GM12878 (cell line): ENCODE data around the gene DOCK2. TPM values are rescaled to one million over a fixed set of nuclear protein-coding genes. Genes with fewer than 3 reads are reported as not detected.

Experiments
- ATAC-seq: fragments of 200-7000 bp; cut with Tn5 transposase; 3 replicates; pipeline ENCODE4 v1.9.1; 2020; ENCODE audit warnings: mild to moderate bottlenecking, moderate library complexity
- BruUV-seq: library from RNA; stranded (reverse); fragments of 400-500 nt; replicated peaks from 2 replicates; lab custom pipeline; 2021; lab: Mats Ljungman, UMichigan
- CTCF ChIA-PET: fragments of 300-600 bp; sonication (Branson Sonifier 250); formaldehyde crosslinking; extraction: SDS; loops from one replicate; lab custom pipeline; 2021; ENCODE audit warnings: inconsistent platforms; lab: Yijun Ruan, JAX
- POLR2A ChIA-PET: fragments of 350-600 bp; formaldehyde crosslinking; extraction: SDS; loops from one replicate; lab custom pipeline; 2021; ENCODE audit warnings: inconsistent platforms; lab: Charles Lee
- RAD21 ChIA-PET: fragments of 300-600 bp; sonication (Branson Sonifier 250); formaldehyde crosslinking; loops from one replicate; lab custom pipeline; 2023; ENCODE audit warnings: antibody characterized with exemption; ENCODE audit not compliant: unreplicated experiment; lab: Charles Lee
- SMC1A ChIA-PET: fragments of 300-600 bp; sonication (Branson Sonifier 250); formaldehyde crosslinking; loops from one replicate; lab custom pipeline; 2023; ENCODE audit not compliant: unreplicated experiment, uncharacterized antibody; lab: Charles Lee
- DNase-seq: peaks from one replicate; pipeline ENCODE4 v3.0.0-alpha.2; 2011; ENCODE audit warnings: low read depth, low spot score
- FAIRE-seq: peaks from 3 replicates; lab custom pipeline; 2011; peaks lifted over from hg19 to GRCh38; lab: Jason Lieb, UNC
- H2AFZ ChIP-seq: 2 replicates; pipeline ENCODE4 v1.6.0; 2011; ENCODE audit warnings: low read depth, low read length, control low read depth; ENCODE audit not compliant: control insufficient read depth
- H3K27ac ChIP-seq: 2 replicates; pipeline ENCODE4 v1.5.1; 2011; ENCODE audit warnings: control low read depth; ENCODE audit not compliant: control insufficient read depth, insufficient read depth
- H3K27me3 ChIP-seq, 2 experiments: replicated peaks in 1 of 2; 2 replicates each; pipeline versions ENCODE4 v1.6.0 to v1.6.1; 2011; ENCODE audit warnings: low read length in 1 of 2; ENCODE audit not compliant: control insufficient read depth in 2 of 2, insufficient read depth in 2 of 2
- H3K36me3 ChIP-seq, 2 experiments: 2 replicates each; pipeline ENCODE4 v1.5.1; 2011; ENCODE audit warnings: low read length in 1 of 2; ENCODE audit not compliant: control insufficient read depth in 2 of 2, insufficient read depth in 2 of 2
- H3K4me1 ChIP-seq: 2 replicates; pipeline ENCODE4 v1.6.1; 2011; ENCODE audit warnings: mild to moderate bottlenecking, low read length, moderate library complexity, mixed read lengths; ENCODE audit not compliant: control insufficient read depth, insufficient read depth
- H3K4me2 ChIP-seq: 2 replicates; pipeline ENCODE4 v1.6.0; 2011; ENCODE audit warnings: control low read depth; ENCODE audit not compliant: control insufficient read depth, insufficient read depth
- H3K4me3 ChIP-seq: fragments of 200-600 bp; sonication (generic); 2 replicates; pipeline ENCODE4 v1.5.1; 2016
- H3K79me2 ChIP-seq: 2 replicates; pipeline ENCODE4 v1.6.0; 2011; ENCODE audit warnings: low read length; ENCODE audit not compliant: control insufficient read depth, insufficient read depth
- H3K9ac ChIP-seq: 2 replicates; pipeline ENCODE4 v1.8.0; 2011; ENCODE audit warnings: low read length, control low read depth, mixed read lengths; ENCODE audit not compliant: control insufficient read depth, insufficient read depth
- H3K9me3 ChIP-seq: replicated peaks from 3 replicates; pipeline ENCODE4 v1.5.1; 2011; ENCODE audit warnings: mild to moderate bottlenecking, low read length; ENCODE audit not compliant: control insufficient read depth, insufficient read depth
- H4K20me1 ChIP-seq: 2 replicates; pipeline ENCODE4 v1.6.0; 2011; ENCODE audit not compliant: control insufficient read depth, insufficient read depth
- EED ChIP-seq: sonication (generic); IDR thresholded peaks from 2 replicates; pipeline ENCODE4 v1.6.1; 2016; ENCODE audit warnings: antibody characterized with exemption, low read depth
- ESRRA ChIP-seq: IDR thresholded peaks from 2 replicates; pipeline ENCODE4 v1.6.1; 2012; ENCODE audit warnings: mild to moderate bottlenecking, low read length, improper control_type of control experiment
- HCFC1 ChIP-seq: fragments of 150-350 bp; IDR thresholded peaks from 2 replicates; pipeline ENCODE4 v1.6.1; 2014; ENCODE audit warnings: low read length
- HDAC2 ChIP-seq: fragments of 200-600 bp; sonication (generic); IDR thresholded peaks from 2 replicates; pipeline ENCODE4 v1.6.1; 2017
- IRF4 ChIP-seq: IDR thresholded peaks from 2 replicates; pipeline ENCODE4 v1.6.1; 2011; ENCODE audit warnings: low read depth, low read length
- MYB ChIP-seq: fragments of 150-350 bp; IDR thresholded peaks from 2 replicates; pipeline ENCODE4 v1.6.1; 2014; ENCODE audit warnings: mild to moderate bottlenecking, low read depth, low read length, borderline replicate concordance
- NFIC ChIP-seq: IDR thresholded peaks from 2 replicates; pipeline ENCODE4 v1.6.1; 2012; ENCODE audit warnings: low read depth, mild to moderate bottlenecking, inconsistent platforms, low read length, moderate library complexity
- POLR2AphosphoS2 ChIP-seq: IDR thresholded peaks from 2 replicates; pipeline ENCODE4 v1.6.1; 2011; ENCODE audit warnings: low read depth, mild to moderate bottlenecking, low read length, improper control_type of control experiment, moderate library complexity
- SIN3A ChIP-seq: IDR thresholded peaks from 2 replicates; pipeline ENCODE4 v1.6.1; 2012; ENCODE audit warnings: low read depth, low read length, improper control_type of control experiment
- STAT3 ChIP-seq: IDR thresholded peaks from 2 replicates; pipeline ENCODE4 v1.6.1; 2011; ENCODE audit warnings: low read depth, low read length, improper control_type of control experiment
- TBL1XR1 ChIP-seq: IDR thresholded peaks from 2 replicates; pipeline ENCODE4 v1.6.1; 2012; ENCODE audit warnings: low read depth, low read length, improper control_type of control experiment
- TCF7 ChIP-seq: IDR thresholded peaks from 2 replicates; pipeline ENCODE4 v1.6.1; 2014; ENCODE audit warnings: antibody characterized with exemption, borderline replicate concordance
- ZNF217 ChIP-seq: fragments of 450-650 bp; IDR thresholded peaks from 2 replicates; pipeline ENCODE4 v1.6.1; 2017; ENCODE audit warnings: antibody characterized with exemption, mild to moderate bottlenecking
- ZNF24 ChIP-seq: fragments of 450-650 bp; IDR thresholded peaks from 2 replicates; pipeline ENCODE4 v1.6.1; 2017; ENCODE audit warnings: antibody characterized with exemption, mild to moderate bottlenecking
- WGBS: methylation state at CpG from one replicate; pipeline ENCODE4 v1.1.6; 2016; ENCODE audit warnings: low lambda C conversion rate; ENCODE audit not compliant: insufficient replicate concordance, insufficient coverage; ENCODE audit errors: missing lambda C conversion rate; 5-methylcytosine and 5-hydroxymethylcytosine counted together
- in situ Hi-C: fragments of 300-500 bp; cut with MboI; formaldehyde crosslinking; loops from 9 replicates; pipeline ENCODE4 v1.14.3; 2018; ENCODE audit warnings: mixed read lengths
- intact Hi-C: fragments of 100-400 bp; cut with micrococcal nuclease; formaldehyde crosslinking; loops from one replicate; pipeline ENCODE4 v1.14.2; 2022; ENCODE audit not compliant: unreplicated experiment
- polyA plus RNA-seq, 11 experiments: library from polyadenylated mRNA; depleted of rRNA in 4 of 11; unstranded in 6 of 11; stranded (reverse) in 5 of 11; fragments of >200 nt; fragmentation: Nextera tagmentation in 4 of 11; fragmentation: Illumina TruSeq in 1 of 11; extraction: Ambion mirVana in 4 of 11; extraction: Trizol in 1 of 11; gene quantifications; 1 replicate in 1 of 11; 2 replicates in 10 of 11; pipeline versions ENCODE4 v1.2.1 to v1.2.3, GENCODE V29; 2011 to 2016; ENCODE audit warnings: inconsistent platforms in 2 of 11, missing spikeins in 2 of 11, low read depth in 1 of 11
- total RNA-seq, 4 experiments: library from RNA; depleted of rRNA in 3 of 4; stranded (reverse); fragments of >200 nt in 3 of 4; fragmentation: Illumina TruSeq in 1 of 4; extraction: Trizol in 1 of 4; gene quantifications; 2 replicates each; pipeline versions ENCODE4 v1.2.1 to v1.2.3, GENCODE V29; 2013 to 2021
- TF ChIP-seq, protein P1 (sequence below): IDR thresholded peaks from 2 replicates; pipeline ENCODE4 v1.6.1; 2011; ENCODE audit warnings: borderline replicate concordance, low read depth, mild to moderate bottlenecking, moderate library complexity, mixed read lengths, low read length; ENCODE audit not compliant: insufficient read depth; ENCODE audit errors: extremely low read length

Gene DOCK2
- total and polyA plus RNA-seq, 10 of the 15 experiments (the other 5 are each of a cell fraction or from before 2014, with no cell fraction given) = 34.2 to 192 (median 118) TPM

DNA sequence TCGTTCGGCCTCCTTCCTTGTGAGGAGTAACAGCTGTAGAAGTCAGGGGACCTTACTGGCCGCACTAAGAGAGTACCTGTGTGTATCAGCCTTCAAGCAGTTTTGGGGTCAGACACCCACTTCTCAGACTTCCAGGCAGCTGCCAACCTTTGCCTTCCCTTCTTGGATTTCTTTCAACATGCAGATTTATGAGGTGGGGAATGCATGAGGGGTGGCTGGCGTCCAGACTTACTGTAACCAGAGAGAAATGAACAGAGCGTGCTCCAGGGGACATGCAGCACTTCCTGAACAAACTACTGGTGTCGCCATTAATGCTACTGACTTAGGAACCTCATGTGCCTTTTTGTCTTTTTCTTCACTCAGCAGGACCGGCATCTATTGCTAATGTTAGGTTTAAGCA lies 296.5 kb downstream of the DOCK2 start:
- Histone ChIP-seq H3K27ac (no peak overlapping the region), H3K27me3 (no peaks in the 10 kb centered on the region), H3K4me2 (no peak overlapping the region), H4K20me1 (no peaks in the 10 kb centered on the region), H3K9ac (no peak overlapping the region), H3K79me2 (no peaks in the 10 kb centered on the region), H3K36me3 (peaks cover 5 to 12% of the 10 kb centered on the region in 2 experiments), H3K4me1 (peaks cover 4% of the 10 kb centered on the region; the same call in 1 of the 2 replicates), H3K9me3 (no peaks in the 10 kb centered on the region), H2AFZ (no peak overlapping the region), H3K4me3 (no peak overlapping the region)
- POLR2A ChIA-PET = no interaction called here
- ATAC-seq = no peak
- BruUV-seq = no TSS peak
- RAD21 ChIA-PET = no interaction called here
- intact Hi-C loops = no loop called here
- CTCF ChIA-PET = no interaction called here
- WGBS = 88% methylated on average over 7 of the region's 7 CpGs
- in situ Hi-C loops = no loop called here
- no peak for FAIRE-seq
- DNase-seq = no peak
- TF ChIP-seq POLR2AphosphoS2 (no peak), TCF7 (no peak), ESRRA (no peak), MYB (no peak), HCFC1 (no peak)
- SMC1A ChIA-PET = interaction anchor here (0.7 to 0.8 kb wide), 2 partner anchors 9 to 171 kb away, joined by 3 to 4 read pairs; no protein-coding TSS in a partner anchor

- intact Hi-C loops (no loop called here), in situ Hi-C loops (no loop called here)
- ChIA-PET RAD21 (interaction anchor here (0.8 kb wide), 1 partner anchor 129 kb away, joined by 3 read pairs; no protein-coding TSS in a partner anchor), CTCF (no interaction called here), SMC1A (interaction anchor here (1.0 to 1.2 kb wide), 3 partner anchors 11 to 30 kb away, joined by 3 to 8 read pairs (median 5); no protein-coding TSS in a partner anchor), POLR2A (interaction anchor here (0.5 to 1.1 kb wide), 3 partner anchors 17 to 130 kb away, joined by 3 read pairs; no protein-coding TSS in a partner anchor)
- DNase-seq (no peak), ATAC-seq (no peak), FAIRE-seq (peak; percentile 41)
- H3K9me3 ChIP-seq = no peaks in the 10 kb centered on the region
- H3K4me3 ChIP-seq = no peak overlapping the region
- H3K4me2 ChIP-seq = no peak overlapping the region
- WGBS = 83% methylated on average over 7 of the region's 7 CpGs
- H3K36me3 ChIP-seq = peaks cover 5 to 12% of the 10 kb centered on the region in 2 experiments
- H3K4me1 ChIP-seq = peaks cover 4% of the 10 kb centered on the region; the same call in 1 of the 2 replicates
- no peaks in the 10 kb centered on the region for H3K27me3 ChIP-seq
- H3K9ac ChIP-seq = no peak overlapping the region
- no peak overlapping the region for H3K27ac ChIP-seq
- H3K79me2 ChIP-seq = no peaks in the 10 kb centered on the region
- no peaks in the 10 kb centered on the region for H4K20me1 ChIP-seq
- no TSS peak for BruUV-seq
- H2AFZ ChIP-seq = no peak overlapping the region
- TF ChIP-seq EED (no peak), ZNF217 (no peak), IRF4 (no peak), SIN3A (no peak), POLR2AphosphoS2 (no peak), STAT3 (no peak), ZNF24 (no peak), HDAC2 (no peak), NFIC (no peak), ESRRA (no peak), TBL1XR1 (no peak)
- TF ChIP-seq, protein P1, sequence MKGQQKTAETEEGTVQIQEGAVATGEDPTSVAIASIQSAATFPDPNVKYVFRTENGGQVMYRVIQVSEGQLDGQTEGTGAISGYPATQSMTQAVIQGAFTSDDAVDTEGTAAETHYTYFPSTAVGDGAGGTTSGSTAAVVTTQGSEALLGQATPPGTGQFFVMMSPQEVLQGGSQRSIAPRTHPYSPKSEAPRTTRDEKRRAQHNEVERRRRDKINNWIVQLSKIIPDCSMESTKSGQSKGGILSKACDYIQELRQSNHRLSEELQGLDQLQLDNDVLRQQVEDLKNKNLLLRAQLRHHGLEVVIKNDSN = no peak
- TF ChIP-seq, all 136 proteins: peak for 0
These were observed 297.9 kb downstream of the DOCK2 start for GRCh38 chr5:169934990-169935389.
